ENCODE results near the gene FOXB2. TPM values are rescaled to one million over a fixed set of nuclear protein-coding genes. Genes with fewer than 3 reads are reported as not detected.

FOXB2 gene
- total RNA-seq, 1 donor from 2014 or later, result not detected

DNA sequence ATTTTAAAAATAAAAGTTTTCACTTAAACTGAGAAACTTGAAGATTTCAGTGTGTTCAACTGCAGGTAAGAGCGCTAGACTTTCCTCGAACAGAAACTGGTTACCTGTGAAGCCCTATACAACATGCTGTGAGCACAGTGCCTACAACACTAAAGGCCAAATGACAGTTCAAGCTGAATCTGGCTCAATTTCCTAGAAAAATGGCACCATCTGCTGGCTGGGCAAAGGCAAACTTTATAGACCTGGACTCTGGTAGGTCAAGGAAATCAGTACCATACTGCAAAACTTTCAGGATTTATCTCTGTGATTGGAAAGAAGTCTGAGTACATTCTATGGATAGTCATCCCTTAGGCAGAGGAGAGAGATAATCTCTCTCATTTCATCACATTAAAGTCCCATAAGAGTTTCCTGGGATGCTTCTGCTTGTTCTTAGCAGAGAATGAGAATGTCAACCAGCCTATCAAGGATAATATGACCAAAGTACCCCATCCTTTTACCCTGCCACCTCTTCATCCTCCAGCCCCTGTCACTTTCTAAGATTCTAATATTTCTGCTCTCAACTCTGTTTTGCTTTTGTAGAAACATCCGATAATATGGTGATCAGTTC lies 31.8 kb upstream of the FOXB2 start:
- H3K27ac ChIP-seq, result no peak overlapping the region
- no peaks in the 10 kb centered on the region for H3K9me3 ChIP-seq
- H3K27me3 ChIP-seq (ENCODE audit: low read depth), result peaks cover 14% of the 10 kb centered on the region
- no peaks in the 10 kb centered on the region for H3K36me3 ChIP-seq
- no peaks in the 10 kb centered on the region for H3K4me1 ChIP-seq
- no peak overlapping the region for H3K4me3 ChIP-seq
- TF ChIP-seq, protein P1, sequence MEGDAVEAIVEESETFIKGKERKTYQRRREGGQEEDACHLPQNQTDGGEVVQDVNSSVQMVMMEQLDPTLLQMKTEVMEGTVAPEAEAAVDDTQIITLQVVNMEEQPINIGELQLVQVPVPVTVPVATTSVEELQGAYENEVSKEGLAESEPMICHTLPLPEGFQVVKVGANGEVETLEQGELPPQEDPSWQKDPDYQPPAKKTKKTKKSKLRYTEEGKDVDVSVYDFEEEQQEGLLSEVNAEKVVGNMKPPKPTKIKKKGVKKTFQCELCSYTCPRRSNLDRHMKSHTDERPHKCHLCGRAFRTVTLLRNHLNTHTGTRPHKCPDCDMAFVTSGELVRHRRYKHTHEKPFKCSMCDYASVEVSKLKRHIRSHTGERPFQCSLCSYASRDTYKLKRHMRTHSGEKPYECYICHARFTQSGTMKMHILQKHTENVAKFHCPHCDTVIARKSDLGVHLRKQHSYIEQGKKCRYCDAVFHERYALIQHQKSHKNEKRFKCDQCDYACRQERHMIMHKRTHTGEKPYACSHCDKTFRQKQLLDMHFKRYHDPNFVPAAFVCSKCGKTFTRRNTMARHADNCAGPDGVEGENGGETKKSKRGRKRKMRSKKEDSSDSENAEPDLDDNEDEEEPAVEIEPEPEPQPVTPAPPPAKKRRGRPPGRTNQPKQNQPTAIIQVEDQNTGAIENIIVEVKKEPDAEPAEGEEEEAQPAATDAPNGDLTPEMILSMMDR (IDR thresholded peaks at IDR 0.05), result peak; percentile 32
- intact Hi-C loops (cut with DNase I), result no loop called here
- no peak for ATAC-seq
- DNase-seq, result no peak

DNA sequence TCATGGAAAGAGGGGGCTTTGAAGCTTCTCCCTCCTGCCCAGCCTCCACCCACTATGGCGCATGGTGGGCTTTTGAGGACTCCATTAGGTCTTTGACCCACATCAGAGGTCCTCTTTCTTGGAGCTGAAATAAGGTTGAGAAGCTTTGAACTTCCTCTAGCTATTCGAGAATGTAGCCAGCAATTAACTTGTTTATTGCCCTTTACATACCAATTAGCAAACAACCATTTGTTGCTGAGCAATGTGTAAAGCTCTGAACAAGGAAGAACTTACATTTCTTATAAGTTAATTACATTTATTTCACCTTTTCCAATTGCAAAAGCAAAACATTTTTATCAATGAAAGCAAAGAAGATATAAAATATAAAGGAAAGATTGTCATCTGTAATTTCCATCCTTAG lies 30.5 kb upstream of the FOXB2 start:
- peaks cover 13% of the 10 kb centered on the region for H3K27me3 ChIP-seq (ENCODE audit: low read depth)
- H3K36me3 ChIP-seq, result no peaks in the 10 kb centered on the region
- H3K9me3 ChIP-seq, result no peaks in the 10 kb centered on the region
- H3K4me3 ChIP-seq, result no peak overlapping the region
- no peak overlapping the region for H3K27ac ChIP-seq
- TF ChIP-seq, protein P1 (IDR thresholded peaks at IDR 0.05), result no peak
- ATAC-seq (no peak), DNase-seq (no peak)
- no peaks in the 10 kb centered on the region for H3K4me1 ChIP-seq
- intact Hi-C loops (cut with DNase I), result no loop called here

DNA sequence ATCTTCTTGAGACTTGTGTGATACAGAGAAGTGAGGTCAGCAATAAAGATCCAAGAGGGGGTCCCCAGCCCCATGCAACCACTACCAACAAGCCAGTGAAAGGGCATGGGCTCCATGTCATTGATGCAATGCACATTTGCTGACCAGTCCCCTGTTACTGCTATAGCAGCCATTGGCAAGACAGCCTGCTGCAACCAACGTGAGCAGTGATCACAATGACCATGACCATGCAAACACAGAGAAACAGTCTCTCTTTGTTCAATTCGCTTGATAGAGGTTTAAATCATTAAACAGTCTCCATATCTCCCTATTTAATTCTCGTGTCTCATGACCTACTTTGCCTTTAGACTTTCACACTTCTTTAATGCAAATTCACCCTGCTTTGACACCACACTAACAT lies 30.0 kb upstream of the FOXB2 start:
- H3K4me1 ChIP-seq, result no peaks in the 10 kb centered on the region
- H3K27me3 ChIP-seq (ENCODE audit: low read depth), result peaks cover 7% of the 10 kb centered on the region
- no peaks in the 10 kb centered on the region for H3K36me3 ChIP-seq
- H3K9me3 ChIP-seq, result no peaks in the 10 kb centered on the region
- H3K4me3 ChIP-seq, result no peak overlapping the region
- H3K27ac ChIP-seq, result no peak overlapping the region
- intact Hi-C loops (cut with DNase I), result no loop called here
- DNase-seq (no peak), ATAC-seq (no peak)
- TF ChIP-seq, protein P1 (IDR thresholded peaks at IDR 0.05), result no peak

GRCh38 chr9:76996700-76997099 lies 22.8 kb upstream of the FOXB2 start:
- Histone ChIP-seq H3K4me1 (no peaks in the 10 kb centered on the region), H3K4me3 (no peak overlapping the region), H3K27ac (no peak overlapping the region), H3K27me3 (ENCODE audit: low read depth) (peaks cover 7% of the 10 kb centered on the region), H3K36me3 (no peaks in the 10 kb centered on the region), H3K9me3 (no peaks in the 10 kb centered on the region)
- TF ChIP-seq, protein P1 (IDR thresholded peaks at IDR 0.05), result peak; percentile 27
- ATAC-seq (no peak), DNase-seq (no peak)
- intact Hi-C loops (cut with DNase I), result no loop called here

- ATAC-seq, result no peak
- TF ChIP-seq, protein P1 (IDR thresholded peaks at IDR 0.05), result no peak
- H3K36me3 ChIP-seq, result no peaks in the 10 kb centered on the region
- H3K4me3 ChIP-seq, result no peak overlapping the region
- H3K9me3 ChIP-seq, result no peaks in the 10 kb centered on the region
- no peak overlapping the region for H3K27ac ChIP-seq
- H3K27me3 ChIP-seq (ENCODE audit: low read depth), result no peaks in the 10 kb centered on the region
- no peak for DNase-seq
- no peaks in the 10 kb centered on the region for H3K4me1 ChIP-seq
- intact Hi-C loops (cut with DNase I), result no loop called here
Measured at GRCh38 chr9:76999261-76999660, 20.2 kb upstream of the FOXB2 start.

Measured in lower lobe of right lung (tissue), 2 donors.